Muscle layer of colon (tissue), 2 donors: ENCODE results near the gene TECR.
A peak's percentile ranks its signal among the peaks of the same experiment; 100 is the strongest.
"Not testable (repeated sequence)": the region's sequence is repeated elsewhere in the genome, so short reads cannot be mapped to it uniquely, and the experiment has no call there.

Source experiments
- H3K27ac ChIP-seq: one replicate; pipeline ENCODE4 v1.7.0; 2013; ENCODE audit warnings: low read depth, mild to moderate bottlenecking, low read length, moderate library complexity
- H3K27me3 ChIP-seq, 2 donors: one replicate each; pipeline ENCODE4 v1.7.0; 2013; ENCODE audit warnings: low read length in 2 of 2, mild to moderate bottlenecking in 2 of 2; ENCODE audit not compliant: insufficient read depth in 2 of 2, control insufficient read depth in 1 of 2
- H3K36me3 ChIP-seq: one replicate; pipeline ENCODE4 v1.7.0; 2013; ENCODE audit warnings: mild to moderate bottlenecking, low read length; ENCODE audit not compliant: insufficient read depth
- H3K4me1 ChIP-seq: one replicate; pipeline ENCODE4 v1.7.0; 2013; ENCODE audit warnings: mild to moderate bottlenecking, low read length; ENCODE audit not compliant: insufficient read depth
- H3K4me3 ChIP-seq, 2 donors: one replicate each; pipeline ENCODE4 v1.7.0; 2013; ENCODE audit warnings: low read length in 2 of 2, low read depth in 1 of 2, mild to moderate bottlenecking in 1 of 2, moderate library complexity in 1 of 2
- H3K9ac ChIP-seq: one replicate; pipeline ENCODE4 v1.7.0; 2013; ENCODE audit warnings: low read length
- H3K9me3 ChIP-seq: one replicate; pipeline ENCODE4 v1.7.0; 2013; ENCODE audit warnings: mild to moderate bottlenecking, low read length
- donor health status: abdominal sarcoma.
- donor health status: Adenocarcinoma of cecum.

Gene TECR

DNA sequence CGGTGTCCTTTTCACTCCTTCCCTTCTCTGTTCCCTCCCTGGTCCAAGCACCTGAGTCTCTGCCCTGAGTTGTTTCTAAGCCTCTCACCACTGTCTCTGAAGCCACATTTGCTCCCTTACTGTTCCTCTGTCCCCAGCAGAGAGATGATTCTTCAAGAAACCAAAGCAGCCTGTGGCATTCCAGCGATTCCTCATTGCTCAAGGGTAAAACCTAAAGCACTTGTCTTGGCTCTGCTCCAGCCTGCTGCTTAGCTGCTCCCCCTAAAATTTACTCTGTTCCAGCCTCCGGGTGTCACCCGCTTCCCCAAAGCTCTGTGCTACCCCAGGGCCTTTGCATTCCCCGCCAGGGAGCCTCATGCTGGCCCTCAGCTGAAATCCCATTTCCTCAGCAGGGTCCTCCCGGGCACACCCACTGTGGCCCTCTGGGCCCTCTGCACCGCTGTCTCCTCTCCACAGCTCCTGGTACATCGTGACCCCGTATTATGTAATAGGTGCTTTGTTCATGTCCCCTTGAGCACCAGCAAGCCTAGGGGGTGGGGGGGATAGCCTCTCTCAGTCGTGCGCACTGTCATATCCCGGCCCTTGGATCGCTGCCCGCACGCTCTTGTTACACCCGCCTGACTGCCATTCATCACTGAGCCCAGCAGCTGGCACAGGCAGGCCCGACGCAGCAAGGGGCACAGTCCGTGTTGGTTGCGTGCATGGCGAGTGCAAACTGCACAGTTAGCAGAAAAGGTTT lies 15.8 kb downstream of the TECR start:
- H3K9me3 ChIP-seq, result no peaks in the 10 kb centered on the region
- H3K27me3 ChIP-seq, result no peaks in the 10 kb centered on the region
- H3K27ac ChIP-seq, result no peak overlapping the region
- no peaks in the 10 kb centered on the region for H3K36me3 ChIP-seq
- H3K4me3 ChIP-seq, result no peak overlapping the region
- no peaks in the 10 kb centered on the region for H3K4me1 ChIP-seq
- no peak overlapping the region for H3K9ac ChIP-seq

DNA sequence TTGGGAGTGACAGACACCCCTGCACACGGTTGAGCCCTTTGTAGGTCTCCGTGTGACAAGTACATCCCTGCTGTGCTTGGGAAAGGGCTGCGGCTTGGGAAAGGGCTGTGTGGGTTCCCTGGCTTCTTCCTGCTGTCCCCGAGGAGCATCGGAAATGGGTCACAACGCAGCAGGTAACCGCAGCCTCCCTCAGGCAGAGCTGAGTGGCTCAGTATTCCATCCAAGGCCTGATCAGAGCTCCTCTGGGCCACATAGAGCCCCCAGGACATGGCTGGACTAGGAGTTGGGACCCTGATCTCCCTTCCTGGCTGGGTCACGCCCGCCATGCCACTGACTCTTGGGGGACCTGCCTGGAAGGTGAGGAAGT lies 16.3 kb downstream of the TECR start:
- no peaks in the 10 kb centered on the region for H3K9me3 ChIP-seq
- no peaks in the 10 kb centered on the region for H3K36me3 ChIP-seq
- no peak overlapping the region for H3K9ac ChIP-seq
- H3K4me1 ChIP-seq, result no peaks in the 10 kb centered on the region
- H3K27me3 ChIP-seq, result no peaks in the 10 kb centered on the region
- no peak overlapping the region for H3K4me3 ChIP-seq
- H3K27ac ChIP-seq, result no peak overlapping the region

- Histone ChIP-seq H3K9ac (no peak overlapping the region), H3K27ac (no peak overlapping the region), H3K27me3 (no peaks in the 10 kb centered on the region), H3K9me3 (no peaks in the 10 kb centered on the region), H3K4me3 (no peak overlapping the region), H3K4me1 (no peaks in the 10 kb centered on the region), H3K36me3 (no peaks in the 10 kb centered on the region)
Measured at GRCh38 chr19:14550201-14550754, 20.9 kb downstream of the TECR start.

DNA sequence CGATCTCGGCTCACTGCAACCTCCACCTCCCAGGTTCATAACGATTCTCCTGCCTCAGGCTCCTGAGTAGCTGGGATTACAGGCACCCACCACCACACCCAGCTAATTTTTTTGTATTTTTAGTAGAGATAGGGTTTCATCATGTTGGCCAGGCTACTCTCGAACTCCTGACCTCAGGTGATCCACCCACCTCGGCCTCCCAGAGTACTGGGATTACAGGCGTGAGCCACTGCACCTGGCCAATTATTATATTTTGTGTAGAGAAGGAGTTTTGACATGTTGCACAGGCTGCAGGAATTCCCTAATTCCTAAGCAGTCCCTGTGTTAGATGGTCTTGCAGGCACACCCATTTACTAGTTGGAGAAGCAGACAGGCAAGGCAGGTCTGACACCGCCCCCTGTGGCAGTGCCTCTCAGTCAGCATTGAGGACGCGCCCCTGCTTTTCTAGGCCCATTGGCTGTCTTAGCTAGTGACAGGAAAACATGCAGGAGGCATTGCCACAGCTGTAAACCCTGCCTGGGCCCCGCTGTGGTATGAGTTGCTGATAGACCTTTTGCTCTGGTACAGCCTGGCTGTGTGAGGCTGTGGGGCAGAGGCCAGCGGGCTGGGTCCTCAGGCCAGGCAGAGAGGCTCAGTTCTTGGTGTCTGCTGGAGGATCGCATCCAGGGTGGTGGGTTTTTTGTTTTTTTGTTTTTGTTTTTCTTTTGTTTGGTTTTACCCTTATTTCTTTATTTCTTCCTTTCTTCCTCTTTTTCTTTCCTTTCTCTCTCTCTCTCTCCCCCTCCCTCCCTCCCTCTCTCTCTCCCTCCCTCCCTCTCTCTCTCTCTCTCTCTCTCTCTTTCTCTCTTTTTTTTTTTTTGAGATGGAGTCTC lies 22.0 kb downstream of the TECR start:
- not testable (repeated sequence) for H3K27ac ChIP-seq

DNA sequence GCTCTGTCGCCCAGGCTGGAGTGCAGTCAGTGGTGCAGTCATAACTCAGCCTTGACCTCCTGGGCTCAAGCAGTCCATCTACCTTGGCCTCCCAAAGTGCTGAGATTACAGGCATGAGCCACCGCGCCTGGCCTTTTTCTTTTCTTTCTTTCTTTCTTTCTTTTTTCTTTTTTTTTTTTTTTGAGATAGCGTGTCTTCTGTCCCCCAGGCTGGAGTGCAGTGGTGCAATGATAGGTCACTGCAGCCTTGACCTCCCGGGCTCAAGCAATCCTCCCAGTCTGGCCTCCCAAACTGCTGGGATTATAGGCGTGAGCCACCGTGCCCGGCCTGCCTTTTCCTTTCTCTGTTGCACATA lies 22.6 kb downstream of the TECR start:
- H3K9ac ChIP-seq, H3K36me3 ChIP-seq, H3K4me1 ChIP-seq, H3K4me3 ChIP-seq, H3K9me3 ChIP-seq, H3K27ac ChIP-seq, H3K27me3 ChIP-seq: not testable (repeated sequence)

More for the DNA sequence above, 22.0 kb downstream of the TECR start:
- H3K4me1 ChIP-seq, H3K9me3 ChIP-seq, H3K4me3 ChIP-seq, H3K36me3 ChIP-seq, H3K9ac ChIP-seq, H3K27me3 ChIP-seq: not testable (repeated sequence)

DNA sequence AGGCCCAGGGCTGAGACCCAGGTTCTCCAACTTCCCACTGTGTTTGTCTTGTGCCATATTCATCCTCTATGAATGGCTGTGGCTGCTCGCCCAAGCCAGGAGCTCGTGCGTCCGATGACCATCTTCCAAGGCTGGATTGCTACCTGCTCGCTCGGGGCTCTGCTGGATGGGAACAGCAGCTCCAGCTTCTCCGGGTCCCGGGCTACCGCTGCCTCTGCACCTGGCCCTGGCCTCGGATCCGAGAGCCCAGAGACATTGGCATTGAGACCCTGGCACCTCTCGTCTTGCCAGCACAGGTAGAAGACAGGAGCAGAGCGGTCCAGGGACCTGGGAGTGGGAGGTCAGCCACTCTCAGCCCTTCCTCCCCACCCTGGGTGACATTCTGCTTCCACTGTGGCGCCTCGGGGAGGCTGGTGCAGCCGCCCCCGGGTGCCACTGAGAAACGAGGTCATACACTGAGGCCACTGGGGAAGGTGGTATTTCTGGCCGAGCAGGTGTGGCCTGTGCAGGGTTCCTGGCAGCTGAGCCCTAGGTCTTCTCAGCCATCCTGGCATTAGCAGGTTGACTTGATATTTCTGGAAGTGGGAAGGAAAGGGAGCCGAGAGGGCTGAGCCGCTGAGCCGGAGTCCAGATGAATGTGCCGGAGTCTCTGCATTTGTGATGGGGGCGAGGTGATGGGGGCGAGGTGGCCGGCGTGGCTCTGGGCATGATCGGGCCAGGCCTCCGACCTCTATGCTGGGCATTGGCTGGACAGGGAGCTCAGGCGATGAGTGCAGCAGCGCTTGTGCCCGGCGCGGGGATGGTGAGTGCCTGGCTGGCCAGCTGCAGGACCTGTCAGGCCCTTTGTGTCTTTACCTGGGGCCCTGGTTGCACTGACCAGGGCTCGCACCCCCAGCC lies 23.9 kb downstream of the TECR start:
- Histone ChIP-seq H3K27me3 (no peaks in the 10 kb centered on the region), H3K36me3 (no peaks in the 10 kb centered on the region), H3K4me1 (peaks cover 5% of the 10 kb centered on the region), H3K9me3 (no peaks in the 10 kb centered on the region), H3K9ac (no peak overlapping the region), H3K4me3 (no peak overlapping the region), H3K27ac (no peak overlapping the region)

DNA sequence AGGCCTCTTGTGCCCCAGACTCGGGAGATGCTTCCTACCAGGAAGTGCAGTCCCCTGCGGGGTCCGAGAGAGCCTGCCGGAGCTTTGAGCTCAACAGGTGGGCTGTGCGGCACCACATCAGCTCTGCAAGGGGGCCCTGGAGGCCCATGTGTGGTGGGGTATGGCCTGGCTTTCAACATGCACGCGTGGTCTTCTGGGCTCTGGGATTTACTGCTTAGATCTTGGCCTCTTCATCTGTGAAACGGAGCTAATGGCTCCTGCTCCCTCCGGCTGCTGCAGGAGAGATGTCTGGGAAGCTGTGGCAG lies 24.5 kb downstream of the TECR start:
- Histone ChIP-seq H3K27ac (no peak overlapping the region), H3K4me1 (peaks cover 5% of the 10 kb centered on the region)

DNA sequence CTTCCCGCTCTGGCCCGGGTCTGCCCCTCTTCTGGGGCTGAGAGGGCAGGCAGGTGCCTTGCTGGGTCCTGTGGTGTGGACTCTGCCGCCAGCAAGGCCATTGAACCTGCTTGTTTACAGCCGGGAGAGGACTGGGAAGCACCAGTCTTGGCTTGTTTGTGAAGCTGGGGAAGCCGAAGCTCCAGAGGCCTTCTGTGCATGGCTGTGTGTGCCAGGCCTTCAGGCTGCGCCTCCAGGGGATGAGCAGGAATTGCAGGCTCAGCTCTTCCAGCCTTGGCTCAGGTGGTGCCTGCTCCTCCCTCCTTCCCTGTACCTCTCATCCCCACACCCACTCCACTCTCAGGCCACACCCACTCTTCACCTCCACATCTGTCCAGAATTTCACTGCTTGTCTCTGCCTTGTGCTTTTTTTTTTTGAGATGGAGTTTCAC lies 25.0 kb downstream of the TECR start:
- no peaks in the 10 kb centered on the region for H3K27me3 ChIP-seq
- no peak overlapping the region for H3K4me3 ChIP-seq
- peaks cover 5% of the 10 kb centered on the region for H3K4me1 ChIP-seq
- no peak overlapping the region for H3K9ac ChIP-seq
- no peaks in the 10 kb centered on the region for H3K36me3 ChIP-seq
- no peak overlapping the region for H3K27ac ChIP-seq
- no peaks in the 10 kb centered on the region for H3K9me3 ChIP-seq

More for the DNA sequence above, 24.5 kb downstream of the TECR start:
- Histone ChIP-seq H3K9me3 (no peaks in the 10 kb centered on the region), H3K9ac (no peak overlapping the region), H3K4me3 (no peak overlapping the region), H3K27me3 (no peaks in the 10 kb centered on the region), H3K36me3 (no peaks in the 10 kb centered on the region)

GRCh38 chr19:14555918-14556661 lies 26.7 kb downstream of the TECR start:
- Histone ChIP-seq H3K27me3 (no peaks in the 10 kb centered on the region), H3K4me3 (peak overlapping the region in 1 of 2 donors; percentile 39), H3K9me3 (no peaks in the 10 kb centered on the region), H3K27ac (no peak overlapping the region), H3K9ac (no peak overlapping the region), H3K4me1 (peaks cover 5% of the 10 kb centered on the region), H3K36me3 (no peaks in the 10 kb centered on the region)

GRCh38 chr19:14556662-14557188 lies 27.3 kb downstream of the TECR start:
- Histone ChIP-seq H3K4me3 (peak overlapping the region in 1 of 2 donors; percentile 39), H3K27me3 (no peaks in the 10 kb centered on the region), H3K9me3 (no peaks in the 10 kb centered on the region), H3K36me3 (no peaks in the 10 kb centered on the region), H3K9ac (no peak overlapping the region), H3K27ac (no peak overlapping the region), H3K4me1 (peaks cover 5% of the 10 kb centered on the region)
